ENCODE measurements around the gene ZNF189.

ZNF189 gene

GRCh38 chr9:101366038-101366756 is 32.5 kb upstream of the ZNF189 start:
- ChIA-PET CTCF (interaction anchor here (0.8 kb wide), 1 partner anchor 14 kb away, joined by 3 read pairs; no protein-coding TSS in a partner anchor), POLR2A (no interaction called here)
- DNase-seq (ENCODE audit: extremely low spot score), result no peak
- TF ChIP-seq CTCF (IDR thresholded peaks at IDR 0.05; ENCODE audit: control extremely low read depth, extremely low read depth, low read depth, missing control alignments), result no peak

GRCh38 chr9:101367323-101367722 is 31.3 kb upstream of the ZNF189 start:
- ChIA-PET POLR2A (interaction anchor here (0.7 kb wide), 1 partner anchor 781 kb away, joined by 4 read pairs; no protein-coding TSS in a partner anchor), CTCF (no interaction called here)
- TF ChIP-seq CTCF (IDR thresholded peaks at IDR 0.05; ENCODE audit: control extremely low read depth, extremely low read depth, low read depth, missing control alignments), result no peak
- DNase-seq (ENCODE audit: extremely low spot score), result no peak

GRCh38 chr9:101369286-101369685 is 29.4 kb upstream of the ZNF189 start:
- ChIA-PET CTCF (interaction anchor here (1.3 to 5.6 kb wide), 2 partner anchors 13 to 22 kb away, joined by 3 to 38 read pairs; no protein-coding TSS in a partner anchor), POLR2A (interaction anchor here (1.5 kb wide), 1 partner anchor 29 kb away, joined by 4 read pairs; the partner anchor contains the start of gene MRPL50)
- no peak for DNase-seq (ENCODE audit: extremely low spot score)
- TF ChIP-seq CTCF (IDR thresholded peaks at IDR 0.05; ENCODE audit: control extremely low read depth, extremely low read depth, low read depth, missing control alignments), result no peak

GRCh38 chr9:101369884-101370531 is 28.6 kb upstream of the ZNF189 start:
- POLR2A ChIA-PET, result interaction anchor here (1.5 kb wide), 1 partner anchor 28 kb away, joined by 4 read pairs; the partner anchor contains the start of gene MRPL50
- TF ChIP-seq CTCF (IDR thresholded peaks at IDR 0.05; ENCODE audit: control extremely low read depth, extremely low read depth, low read depth, missing control alignments), result no peak
- CTCF ChIA-PET, result interaction anchor here (5.6 kb wide), 1 partner anchor 12 kb away, joined by 38 read pairs; no protein-coding TSS in a partner anchor
- no peak for DNase-seq (ENCODE audit: extremely low spot score)

GRCh38 chr9:101371813-101372212 is 26.8 kb upstream of the ZNF189 start:
- ChIA-PET POLR2A (no interaction called here), CTCF (interaction anchor here (1.2 to 5.6 kb wide), 2 partner anchors 10 kb away, joined by 3 to 38 read pairs; no protein-coding TSS in a partner anchor)
- DNase-seq (ENCODE audit: extremely low spot score), result no peak
- no peak for TF ChIP-seq CTCF (IDR thresholded peaks at IDR 0.05; ENCODE audit: control extremely low read depth, extremely low read depth, low read depth, missing control alignments)

- CTCF ChIA-PET, result interaction anchor here (1.0 to 5.6 kb wide), 4 partner anchors 9 to 16 kb away, joined by 3 to 38 read pairs (median 6); no protein-coding TSS in a partner anchor
- TF ChIP-seq CTCF (IDR thresholded peaks at IDR 0.05; ENCODE audit: control extremely low read depth, extremely low read depth, low read depth, missing control alignments), result no peak
- no peak for DNase-seq (ENCODE audit: extremely low spot score)
- POLR2A ChIA-PET, result no interaction called here
These were observed 26.1 kb upstream of the ZNF189 start for GRCh38 chr9:101372327-101373118.

All from GM10248 (cell line).